GM18858 (cell line): ENCODE measurements around the gene MRAS.
"Not testable (repeated sequence)": the region's sequence is repeated elsewhere in the genome, so short reads cannot be mapped to it uniquely, and the experiment has no call there.

Source experiments
- ATAC-seq: cut with Tn5 transposase; IDR thresholded peaks from one replicate; pipeline ENCODE4 v1.9.1; 2021; ENCODE audit not compliant: unreplicated experiment

Gene MRAS

GRCh38 chr3:138366006-138366759 is 17.8 kb downstream of the MRAS start:
- no peak for ATAC-seq

GRCh38 chr3:138367326-138367850 is 19.0 kb downstream of the MRAS start:
- no peak for ATAC-seq

DNA sequence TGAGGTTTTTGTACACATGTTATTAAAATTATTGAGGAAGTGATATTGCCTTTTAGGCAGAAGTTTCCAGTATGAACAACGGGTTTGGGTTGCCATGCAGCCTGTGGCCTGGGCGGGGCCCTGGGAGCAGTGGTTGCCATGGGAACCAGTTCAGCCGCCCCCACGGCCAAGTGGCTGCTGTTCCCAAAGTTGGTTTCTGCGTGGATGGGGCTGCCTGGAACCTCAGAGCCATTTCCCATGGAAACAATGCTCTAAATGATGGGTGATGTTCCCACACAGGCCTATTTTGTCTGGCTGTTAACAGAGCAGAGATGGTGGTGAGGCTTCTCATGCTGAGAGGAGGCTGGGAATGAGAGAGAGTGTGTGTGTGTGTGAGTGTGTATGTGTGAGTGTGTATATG is 19.5 kb downstream of the MRAS start:
- no peak for ATAC-seq

DNA sequence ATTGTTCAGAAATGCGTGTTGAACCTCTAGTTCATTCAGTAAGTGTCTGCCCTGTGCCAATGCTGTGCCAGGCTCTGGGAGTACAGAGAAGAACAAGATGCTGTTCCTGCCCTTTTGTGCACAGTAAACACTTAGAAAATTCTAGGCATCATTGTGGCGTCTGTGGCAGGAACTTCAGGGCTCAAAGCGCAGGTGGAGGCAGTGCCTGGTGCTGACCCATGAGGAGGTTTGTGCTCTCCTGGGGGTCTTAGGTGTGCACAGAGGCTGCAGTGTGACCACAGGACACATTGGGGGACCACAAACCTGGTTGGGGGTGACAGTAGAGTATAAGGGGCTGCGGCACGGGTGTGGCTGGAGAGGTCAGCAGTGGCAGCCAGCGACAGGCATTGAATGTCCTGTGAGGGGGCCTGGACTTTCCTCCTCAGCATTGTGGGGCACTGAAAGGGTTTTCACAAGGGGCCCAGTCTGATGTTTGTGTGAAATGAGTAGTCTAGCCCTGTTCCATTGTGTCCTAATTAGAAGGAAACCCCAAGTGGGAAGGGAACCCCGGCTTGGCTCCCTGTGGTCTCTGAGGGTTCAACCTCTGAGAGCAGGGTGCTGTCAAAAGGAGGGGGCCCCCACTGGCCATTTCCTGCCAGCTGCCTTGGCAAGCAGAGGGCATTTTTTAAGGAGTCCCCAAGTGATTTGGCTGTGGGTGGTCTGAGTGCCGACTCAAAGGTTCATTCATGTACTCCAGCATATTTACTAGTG is 20.9 kb downstream of the MRAS start:
- ATAC-seq: no peak

DNA sequence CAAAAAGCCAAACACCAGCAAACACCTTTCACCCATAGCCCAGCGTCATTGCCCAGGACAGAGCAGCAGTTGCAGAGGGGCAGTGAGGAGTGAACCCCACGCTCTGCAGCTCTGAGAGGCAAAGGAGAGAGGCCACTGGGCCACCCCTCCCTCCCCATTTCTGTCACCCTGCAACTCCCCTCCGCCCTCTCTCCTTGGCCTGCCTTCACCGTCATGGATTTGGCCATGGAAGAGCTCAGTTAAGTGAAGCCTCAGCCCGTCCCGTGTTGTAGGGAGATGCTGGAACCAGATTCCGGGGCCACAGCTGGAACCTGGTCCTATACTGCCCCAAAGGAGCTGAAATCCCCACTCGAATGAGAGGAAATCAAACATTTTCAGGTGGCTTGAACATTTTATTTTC is 21.9 kb downstream of the MRAS start:
- no peak for ATAC-seq

GRCh38 chr3:138371070-138371965 is 22.9 kb downstream of the MRAS start:
- ATAC-seq: peak; percentile 100

DNA sequence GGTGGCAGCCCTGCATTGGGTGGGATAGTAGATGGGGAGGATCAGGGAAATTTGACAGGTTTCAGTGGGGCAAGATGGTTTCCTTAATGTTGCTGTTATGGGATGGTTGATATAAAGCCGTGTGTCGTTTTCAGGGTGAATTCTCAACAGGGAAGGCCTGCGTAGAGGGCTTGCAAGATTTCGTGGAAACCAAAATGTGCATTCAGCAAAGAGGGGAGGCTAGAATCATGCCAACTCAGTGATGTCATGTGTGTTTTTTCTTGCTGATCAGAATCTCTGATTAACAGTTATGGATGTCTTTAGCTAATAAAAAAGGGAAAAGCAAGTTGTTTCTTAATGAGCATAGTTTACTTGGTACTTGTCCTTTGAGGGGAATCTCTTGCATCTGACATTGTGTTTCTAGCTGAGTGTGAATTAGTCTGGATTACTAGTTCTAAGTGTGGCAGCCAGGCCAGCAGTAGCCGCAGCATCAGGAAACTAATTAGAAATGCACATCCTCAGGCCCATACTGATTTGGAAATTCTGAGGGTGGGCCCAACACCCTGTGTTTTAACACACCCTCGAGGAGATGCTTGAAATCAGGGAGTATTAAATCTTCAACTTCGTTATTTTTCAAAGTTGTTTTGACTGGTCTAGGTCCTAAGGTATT is 24.8 kb downstream of the MRAS start:
- no peak for ATAC-seq

- ATAC-seq: no peak
These were observed 25.3 kb downstream of the MRAS start for GRCh38 chr3:138373736-138374094.

DNA sequence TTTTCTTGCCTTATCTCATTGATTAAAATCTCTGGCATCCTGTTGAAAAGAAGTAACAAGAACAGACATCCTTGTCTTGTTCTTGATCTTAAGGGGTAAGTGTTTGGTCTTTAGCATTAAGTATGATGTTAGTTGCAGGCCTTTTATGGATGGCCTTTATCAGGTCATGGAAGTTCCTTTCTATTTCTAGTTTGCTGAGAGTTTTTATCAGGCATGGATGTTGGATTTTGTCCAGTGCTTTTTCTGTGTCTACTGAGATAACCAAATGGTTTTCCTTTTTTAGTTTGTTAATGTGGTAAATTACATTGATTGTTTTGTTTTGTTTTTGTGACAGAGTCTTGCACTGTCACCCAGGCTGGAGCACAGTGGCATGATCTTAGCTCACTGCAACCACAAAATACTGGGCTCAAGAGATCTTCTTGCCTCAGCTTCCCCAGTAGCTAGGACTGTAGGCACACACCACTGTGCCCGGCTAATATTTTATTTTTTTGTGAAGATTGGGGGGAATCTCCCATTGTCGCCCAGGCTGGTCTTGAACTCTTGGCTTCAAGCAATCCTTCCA is 26.3 kb downstream of the MRAS start:
- no peak for ATAC-seq

DNA sequence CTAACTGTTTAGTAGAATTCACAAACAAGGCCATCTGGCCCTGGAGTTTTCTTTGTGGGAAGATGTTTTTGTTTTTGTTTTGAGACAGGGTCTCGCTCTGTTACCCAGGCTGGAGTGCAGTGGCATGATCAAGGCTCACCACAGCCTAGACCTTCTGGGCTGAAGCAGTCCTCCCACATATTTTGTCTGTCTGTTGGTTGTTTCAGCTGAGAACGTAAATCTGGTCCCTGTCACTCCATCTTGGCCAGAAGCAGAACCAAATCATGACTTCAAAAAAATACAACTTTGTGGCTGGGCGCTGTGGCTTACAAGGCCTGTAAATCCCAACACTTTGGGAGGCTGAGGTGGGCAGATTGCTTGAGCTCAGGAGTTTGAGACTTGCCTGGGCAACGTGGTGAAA is 27.1 kb downstream of the MRAS start:
- ATAC-seq: no peak

- ATAC-seq: no peak
These were observed 28.3 kb downstream of the MRAS start for GRCh38 chr3:138376663-138377062.

DNA sequence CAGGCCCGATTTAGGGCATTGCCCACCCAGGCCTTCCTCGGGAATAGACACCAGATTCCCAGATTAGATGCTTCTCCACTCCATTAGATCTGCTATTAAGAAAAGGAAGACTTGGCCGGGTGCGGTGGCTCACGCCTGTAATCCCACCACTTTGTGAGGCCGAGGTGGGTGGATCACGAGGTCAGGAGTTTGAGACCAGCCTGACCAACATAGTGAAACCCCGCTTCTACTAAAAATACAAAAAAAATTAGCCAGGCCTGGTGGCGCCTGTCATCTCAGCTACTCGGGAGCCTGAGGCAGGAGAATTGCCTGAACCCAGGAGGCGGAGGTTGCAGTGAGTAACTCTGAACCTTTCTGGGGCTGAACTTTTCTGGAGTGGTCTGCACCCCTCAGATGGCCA is 28.8 kb downstream of the MRAS start:
- ATAC-seq: not testable (repeated sequence)

DNA sequence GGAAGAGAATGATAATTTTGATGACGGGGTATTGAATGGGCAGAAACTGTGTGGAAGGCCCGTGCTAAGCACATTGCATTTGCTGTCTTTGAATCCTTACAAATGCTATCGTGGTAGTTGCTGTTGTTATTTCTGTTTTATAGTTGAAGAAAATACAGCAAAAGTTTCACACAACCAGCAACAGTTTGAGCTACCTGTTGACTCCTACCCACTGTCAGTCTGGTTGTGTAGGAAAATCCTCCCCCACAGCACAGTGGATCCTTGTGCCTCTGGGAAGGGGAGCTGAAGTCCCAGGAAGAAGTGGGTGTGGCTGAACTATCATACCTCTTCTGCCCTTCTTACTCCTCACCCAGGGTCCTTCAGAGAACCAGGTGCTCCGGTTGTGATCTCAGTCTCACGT is 29.4 kb downstream of the MRAS start:
- no peak for ATAC-seq

- ATAC-seq: no peak
These were observed 30.0 kb downstream of the MRAS start for GRCh38 chr3:138378331-138378730.

GRCh38 chr3:138378990-138379389 is 30.6 kb downstream of the MRAS start:
- ATAC-seq: no peak

GRCh38 chr3:138381413-138381901 is 33.1 kb downstream of the MRAS start:
- ATAC-seq: no peak

- ATAC-seq: no peak
These were observed 33.8 kb downstream of the MRAS start for GRCh38 chr3:138381950-138382715.

GRCh38 chr3:138383715-138384465 is 35.5 kb downstream of the MRAS start:
- no peak for ATAC-seq

GRCh38 chr3:138384531-138384930 is 36.2 kb downstream of the MRAS start:
- no peak for ATAC-seq
